ENCODE measurements around the gene CCNY. TPM values are rescaled to one million over a fixed set of nuclear protein-coding genes. Genes with fewer than 3 reads are reported as not detected.

CCNY gene
- total and polyA plus RNA-seq, 2 donors (not counting 1 experiment from before 2014, with no cell fraction given): 34.1 to 64.9 TPM

DNA sequence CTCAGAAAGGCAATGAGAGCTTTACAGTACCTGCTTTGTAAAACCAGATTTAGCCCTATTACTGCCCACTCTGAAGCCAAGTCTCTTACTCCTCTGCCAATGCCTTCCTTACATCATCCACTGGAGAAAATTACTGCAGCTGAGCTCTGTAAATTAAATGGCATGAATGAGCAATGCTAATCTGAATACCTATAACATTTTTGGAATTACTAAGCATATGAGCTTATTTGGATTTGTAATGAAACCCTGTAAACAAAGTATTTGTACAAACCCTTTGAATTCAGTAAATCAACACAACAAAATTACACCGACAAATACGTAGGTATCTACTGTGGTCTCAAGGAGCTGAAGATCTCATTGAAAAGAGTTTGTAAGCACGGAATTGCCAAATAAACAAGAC is 12.1 kb upstream of the CCNY start:
- no CpG with 5 or more reads among the region's 3 CpGs for WGBS (ENCODE audit: insufficient coverage)
- Histone ChIP-seq H3K36me3 (replicated peaks in 1 of 2; ENCODE audit: control extremely low read depth in 1 of 2, control insufficient read depth in 1 of 2, extremely low read depth in 1 of 2, insufficient read depth in 2 of 2, low read length in 1 of 2) (peaks cover 0 to 5% of the 10 kb centered on the region in 2 experiments), H3K4me3 (ENCODE audit: control extremely low read depth in 1 of 5, extremely low read depth in 1 of 5, insufficient read depth in 1 of 5, low read depth in 2 of 5, low read length in 4 of 5) (no peak overlapping the region), H4K20me1 (ENCODE audit: control insufficient read depth, insufficient read depth, low read length, poor library complexity, severe bottlenecking) (peaks cover 14% of the 10 kb centered on the region), H3K79me2 (ENCODE audit: control insufficient read depth, insufficient read depth, low read length) (peaks cover 32% of the 10 kb centered on the region), H3K4me1 (ENCODE audit: control insufficient read depth in 2 of 2, insufficient read depth in 2 of 2, low read length in 2 of 2) (no peaks in the 10 kb centered on the region), H3K9me3 (ENCODE audit: control extremely low read depth in 1 of 3, control insufficient read depth in 2 of 3, insufficient read depth in 1 of 3, low read length in 2 of 3) (peaks cover 4 to 9% (median 7%) of the 10 kb centered on the region in 3 donors), H3K27ac (ENCODE audit: low read length in 2 of 2) (no peak overlapping the region), H3K9ac (ENCODE audit: low read length) (no peak overlapping the region), H3K27me3 (replicated peaks in 1 of 4; ENCODE audit: control extremely low read depth in 1 of 4, control insufficient read depth in 3 of 4, insufficient read depth in 4 of 4, low read length in 3 of 4) (no peaks in the 10 kb centered on the region), H2AFZ (ENCODE audit: insufficient read depth, low read depth, low read length, poor library complexity, severe bottlenecking) (no peak overlapping the region), H3K4me2 (replicated peaks; ENCODE audit: low read depth, low read length, poor library complexity, severe bottlenecking) (no peak overlapping the region)
- TF ChIP-seq EZH2 (IDR thresholded peaks at IDR 0.05; ENCODE audit: borderline replicate concordance, insufficient read depth, low read depth, low read length, poor library complexity, severe bottlenecking): no peak
- TF ChIP-seq, protein P1, sequence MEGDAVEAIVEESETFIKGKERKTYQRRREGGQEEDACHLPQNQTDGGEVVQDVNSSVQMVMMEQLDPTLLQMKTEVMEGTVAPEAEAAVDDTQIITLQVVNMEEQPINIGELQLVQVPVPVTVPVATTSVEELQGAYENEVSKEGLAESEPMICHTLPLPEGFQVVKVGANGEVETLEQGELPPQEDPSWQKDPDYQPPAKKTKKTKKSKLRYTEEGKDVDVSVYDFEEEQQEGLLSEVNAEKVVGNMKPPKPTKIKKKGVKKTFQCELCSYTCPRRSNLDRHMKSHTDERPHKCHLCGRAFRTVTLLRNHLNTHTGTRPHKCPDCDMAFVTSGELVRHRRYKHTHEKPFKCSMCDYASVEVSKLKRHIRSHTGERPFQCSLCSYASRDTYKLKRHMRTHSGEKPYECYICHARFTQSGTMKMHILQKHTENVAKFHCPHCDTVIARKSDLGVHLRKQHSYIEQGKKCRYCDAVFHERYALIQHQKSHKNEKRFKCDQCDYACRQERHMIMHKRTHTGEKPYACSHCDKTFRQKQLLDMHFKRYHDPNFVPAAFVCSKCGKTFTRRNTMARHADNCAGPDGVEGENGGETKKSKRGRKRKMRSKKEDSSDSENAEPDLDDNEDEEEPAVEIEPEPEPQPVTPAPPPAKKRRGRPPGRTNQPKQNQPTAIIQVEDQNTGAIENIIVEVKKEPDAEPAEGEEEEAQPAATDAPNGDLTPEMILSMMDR (IDR thresholded peaks at IDR 0.05): no peak
- POLR2A ChIA-PET: no interaction called here
- ATAC-seq (ENCODE audit: low read depth): no peak
- Mint-ChIP-seq H3K9me3 (ENCODE audit: insufficient read depth) (peaks cover 6% of the 10 kb centered on the region), H3K4me3 (no peak overlapping the region), H3K27me3 (no peaks in the 10 kb centered on the region), H3K27ac (no peak overlapping the region), H3K4me1 (peaks cover under 1% of the 10 kb centered on the region)
- intact Hi-C loops (cut with micrococcal nuclease): no loop called here
- CTCF ChIA-PET: interaction anchor here (0.6 kb wide), 1 partner anchor 336 kb away, joined by 3 read pairs; no protein-coding TSS in a partner anchor
- no peak for DNase-seq

GRCh38 chr10:35326466-35327235 is 9.7 kb upstream of the CCNY start:
- WGBS (ENCODE audit: insufficient coverage): 98% methylated on average over 5 of the region's 9 CpGs
- Histone ChIP-seq H3K27me3 (replicated peaks in 1 of 4; ENCODE audit: control extremely low read depth in 1 of 4, control insufficient read depth in 3 of 4, insufficient read depth in 4 of 4, low read length in 3 of 4) (no peaks in the 10 kb centered on the region), H3K9ac (ENCODE audit: low read length) (no peak overlapping the region), H4K20me1 (ENCODE audit: control insufficient read depth, insufficient read depth, low read length, poor library complexity, severe bottlenecking) (peaks cover 21% of the 10 kb centered on the region), H2AFZ (ENCODE audit: insufficient read depth, low read depth, low read length, poor library complexity, severe bottlenecking) (no peak overlapping the region), H3K27ac (ENCODE audit: low read length in 2 of 2) (no peak overlapping the region), H3K9me3 (ENCODE audit: control extremely low read depth in 1 of 3, control insufficient read depth in 2 of 3, insufficient read depth in 1 of 3, low read length in 2 of 3) (peaks cover 4 to 9% (median 7%) of the 10 kb centered on the region in 3 donors), H3K79me2 (ENCODE audit: control insufficient read depth, insufficient read depth, low read length) (peaks cover 40% of the 10 kb centered on the region), H3K4me3 (ENCODE audit: control extremely low read depth in 1 of 5, extremely low read depth in 1 of 5, insufficient read depth in 1 of 5, low read depth in 2 of 5, low read length in 4 of 5) (no peak overlapping the region), H3K4me2 (replicated peaks; ENCODE audit: low read depth, low read length, poor library complexity, severe bottlenecking) (no peak overlapping the region), H3K36me3 (replicated peaks in 1 of 2; ENCODE audit: control extremely low read depth in 1 of 2, control insufficient read depth in 1 of 2, extremely low read depth in 1 of 2, insufficient read depth in 2 of 2, low read length in 1 of 2) (peaks cover 0 to 3% of the 10 kb centered on the region in 2 experiments), H3K4me1 (ENCODE audit: control insufficient read depth in 2 of 2, insufficient read depth in 2 of 2, low read length in 2 of 2) (no peaks in the 10 kb centered on the region)
- no peak for TF ChIP-seq EZH2 (IDR thresholded peaks at IDR 0.05; ENCODE audit: borderline replicate concordance, insufficient read depth, low read depth, low read length, poor library complexity, severe bottlenecking)
- TF ChIP-seq, protein P1 (IDR thresholded peaks at IDR 0.05): no peak
- ChIA-PET POLR2A (no interaction called here), CTCF (no interaction called here)
- DNase-seq (no peak), ATAC-seq (ENCODE audit: low read depth) (no peak)
- Mint-ChIP-seq H3K27ac (no peak overlapping the region), H3K27me3 (no peaks in the 10 kb centered on the region), H3K4me3 (no peak overlapping the region), H3K9me3 (ENCODE audit: insufficient read depth) (peaks cover 6% of the 10 kb centered on the region), H3K4me1 (peaks cover 2% of the 10 kb centered on the region)
- intact Hi-C loops (cut with micrococcal nuclease): no loop called here
